Ovary (tissue), 9 donors: ENCODE measurements around the gene TJP2. TPM values are rescaled to one million over a fixed set of nuclear protein-coding genes. Genes with fewer than 3 reads are reported as not detected.

ENCODE experiments used
- DNase-seq, 5 donors: peaks; one replicate each; pipeline ENCODE4 v3.0.0-alpha.2; 2019 to 2020
- H3K27ac ChIP-seq, 2 donors: fragments of 200-600 bp; one replicate each; pipeline versions ENCODE4 v1.5.1 to v1.8.0; 2019 to 2022
- H3K27me3 ChIP-seq: fragments of 200-600 bp; one replicate; pipeline ENCODE4 v1.8.0; 2022
- H3K36me3 ChIP-seq: fragments of 200-600 bp; sonication (generic); one replicate; pipeline ENCODE4 v1.5.1; 2019
- H3K4me1 ChIP-seq: one replicate; pipeline ENCODE4 v1.8.1; 2013; ENCODE audit warnings: mild to moderate bottlenecking, moderate library complexity; ENCODE audit not compliant: insufficient read depth
- H3K4me3 ChIP-seq: fragments of 200-600 bp; sonication (generic); one replicate; pipeline ENCODE4 v1.5.1; 2017
- H3K9me3 ChIP-seq, 2 donors: fragments of 200-600 bp in 1 of 2; sonication (generic) in 1 of 2; one replicate each; pipeline versions ENCODE4 v1.5.1 to v1.8.1; 2013 to 2019; ENCODE audit warnings: mild to moderate bottlenecking in 1 of 2, moderate library complexity in 1 of 2
- CTCF ChIP-seq, 3 donors: fragments of 450-650 bp in 2 of 3; fragments of 200-600 bp in 1 of 3; IDR thresholded peaks; one replicate each; pipeline versions ENCODE4 v1.5.1 to v1.8.0; 2016 to 2022; ENCODE audit warnings: antibody characterized with exemption in 3 of 3, mild to moderate bottlenecking in 1 of 3
- EP300 ChIP-seq: sonication (generic); formaldehyde crosslinking; IDR thresholded peaks from one replicate; pipeline ENCODE4 v1.6.1; 2017; ENCODE audit warnings: antibody characterized with exemption
- POLR2A ChIP-seq: fragments of 450-650 bp; IDR thresholded peaks from one replicate; pipeline ENCODE4 v1.6.1; 2017; ENCODE audit warnings: antibody characterized with exemption, mild to moderate bottlenecking, moderate library complexity
- WGBS, 3 donors: extraction: QIAGEN DNeasy Blood & Tissue Kit in 1 of 3; methylation state at CpG; one replicate each; pipeline versions ENCODE4 v1.1.5 to v1.1.7; 2013 to 2017; 5-methylcytosine and 5-hydroxymethylcytosine counted together
- intact Hi-C, 4 donors: fragments of 100-400 bp; cut with DNase I; formaldehyde crosslinking; loops; one replicate each; pipeline versions ENCODE4 v1.11.0 to v1.15.1; 2022 to 2023
- polyA plus RNA-seq, 2 donors: library from polyadenylated mRNA; stranded (reverse); fragments of 200-250 nt in 1 of 2; fragments of 350-450 nt in 1 of 2; fragmentation: Illumina TruSeq in 1 of 2; extraction: RNeasy Lipid Tissue Mini Kit (QIAGEN cat#74804) in 1 of 2; gene quantifications; one replicate each; pipeline ENCODE4 v1.2.3, GENCODE V29; 2013 to 2014
- total RNA-seq, 7 donors: library from RNA; depleted of rRNA in 2 of 7; stranded (reverse); fragments of >200 nt in 2 of 7; fragmentation: NEBNext Ultra II Directional in 3 of 7; extraction: Animal tissue kit (Norgen Biotek cat#: 25700) in 3 of 7; gene quantifications; one replicate each; pipeline versions ENCODE4 v1.1.0 to v1.2.4, GENCODE V29; 2016 to 2023
- donor health status: DM: no; HTN: no; CAD: no; lungs with moderate emphysema.
- donor health status: DM: no; HTN: no; CAD: no.
- donor health status: Bipolar disorder and iron deficiency.
- donor health status: DM: yes; HTN: yes; CAD: no.
- donor health status: DM: no; HTN: no; CAD: no.
- donor health status: DM: yes; HTN: yes; CAD: no.

Gene TJP2
- total and polyA plus RNA-seq, 9 donors = 40.5 to 143 (median 68.5) TPM

- TF ChIP-seq CTCF (IDR thresholded peaks at IDR 0.05) (no peak), EP300 (no peak), POLR2A (no peak)
- Histone ChIP-seq H3K36me3 (no peaks in the 10 kb centered on the region), H3K4me3 (no peak overlapping the region), H3K27ac (no peak overlapping the region), H3K4me1 (no peaks in the 10 kb centered on the region), H3K27me3 (no peaks in the 10 kb centered on the region), H3K9me3 (no peaks in the 10 kb centered on the region)
- 63 to 79% (median 78%) methylated on average over 6 of the region's 6 CpGs for WGBS, 3 donors
- intact Hi-C loops = no loop called here
- no peak for DNase-seq
These were observed 58.1 kb downstream of the TJP2 start for GRCh38 chr9:69232135-69232534.

GRCh38 chr9:69234683-69235082, 60.6 kb downstream of the TJP2 start:
- no peaks in the 10 kb centered on the region for H3K27me3 ChIP-seq
- no peaks in the 10 kb centered on the region for H3K4me1 ChIP-seq
- intact Hi-C loops = no loop called here
- no peaks in the 10 kb centered on the region for H3K9me3 ChIP-seq
- H3K4me3 ChIP-seq = no peak overlapping the region
- H3K27ac ChIP-seq = no peak overlapping the region
- no peak for TF ChIP-seq POLR2A
- no peak for TF ChIP-seq CTCF (IDR thresholded peaks at IDR 0.05)
- TF ChIP-seq EP300 = no peak
- no peaks in the 10 kb centered on the region for H3K36me3 ChIP-seq
- 64 to 99% (median 97%) methylated on average over 3 of the region's 3 CpGs for WGBS, 3 donors
- no peak for DNase-seq

GRCh38 chr9:69236188-69236587, 62.1 kb downstream of the TJP2 start:
- 70 to 80% (median 74%) methylated on average over 7 of the region's 7 CpGs for WGBS, 3 donors
- TF ChIP-seq CTCF (IDR thresholded peaks at IDR 0.05) (no peak), EP300 (no peak), POLR2A (no peak)
- Histone ChIP-seq H3K27ac (no peak overlapping the region), H3K9me3 (no peaks in the 10 kb centered on the region), H3K36me3 (no peaks in the 10 kb centered on the region), H3K4me1 (no peaks in the 10 kb centered on the region), H3K4me3 (no peak overlapping the region), H3K27me3 (no peaks in the 10 kb centered on the region)
- intact Hi-C loops = no loop called here
- DNase-seq = no peak

GRCh38 chr9:69237702-69238295, 63.7 kb downstream of the TJP2 start:
- H3K9me3 ChIP-seq = no peaks in the 10 kb centered on the region
- no peak for TF ChIP-seq EP300
- TF ChIP-seq CTCF (IDR thresholded peaks at IDR 0.05) = no peak
- no peak for TF ChIP-seq POLR2A
- 93 to 95% (median 95%) methylated on average over 4 of the region's 4 CpGs for WGBS, 3 donors
- H3K36me3 ChIP-seq = no peaks in the 10 kb centered on the region
- H3K27ac ChIP-seq = no peak overlapping the region
- no peaks in the 10 kb centered on the region for H3K27me3 ChIP-seq
- H3K4me3 ChIP-seq = no peak overlapping the region
- no peaks in the 10 kb centered on the region for H3K4me1 ChIP-seq
- intact Hi-C loops = no loop called here
- no peak for DNase-seq
